Colonic mucosa (tissue), 4 donors: ENCODE measurements around the gene RAB28. TPM values are rescaled to one million over a fixed set of nuclear protein-coding genes. Genes with fewer than 3 reads are reported as not detected.
"Not testable (repeated sequence)": the region's sequence is repeated elsewhere in the genome, so short reads cannot be mapped to it uniquely, and the experiment has no call there.

ENCODE experiments used
- DNase-seq: peaks from one replicate; pipeline ENCODE4 v3.0.0-alpha.2; 2020
- H3K27ac ChIP-seq: fragments of 200-600 bp; one replicate; pipeline ENCODE4 v1.8.0; 2021
- H3K27me3 ChIP-seq: fragments of 200-600 bp; one replicate; pipeline ENCODE4 v1.8.0; 2021
- H3K36me3 ChIP-seq: fragments of 200-600 bp; one replicate; pipeline ENCODE4 v1.8.0; 2021
- H3K4me1 ChIP-seq: fragments of 200-600 bp; one replicate; pipeline ENCODE4 v1.8.0; 2021; ENCODE audit warnings: mild to moderate bottlenecking
- H3K4me3 ChIP-seq: fragments of 200-600 bp; one replicate; pipeline ENCODE4 v1.8.0; 2021
- H3K9ac ChIP-seq, 2 donors: one replicate each; pipeline ENCODE4 v1.7.0; 2013; ENCODE audit warnings: control low read depth in 2 of 2, low read depth in 2 of 2, low read length in 2 of 2
- H3K9me3 ChIP-seq: fragments of 200-600 bp; one replicate; pipeline ENCODE4 v1.8.0; 2021
- CTCF ChIP-seq: fragments of 200-600 bp; IDR thresholded peaks from one replicate; pipeline ENCODE4 v1.8.0; 2022; ENCODE audit warnings: antibody characterized with exemption, mild to moderate bottlenecking
- intact Hi-C: fragments of 100-400 bp; cut with DNase I; formaldehyde crosslinking; loops from one replicate; pipeline ENCODE4 v1.14.1; 2022
- total RNA-seq, 2 donors: library from RNA; stranded (reverse); fragmentation: NEBNext Ultra II Directional in 1 of 2; extraction: Animal tissue kit (Norgen Biotek cat#: 25700) in 1 of 2; gene quantifications; one replicate each; pipeline ENCODE4 v1.2.1, GENCODE V29; 2021
- donor health status: healthy.
- donor health status: DM: no; HTN: no; CAD: no.
- donor health status: DM: no; HTN: no; CAD: no.

RAB28 gene
- total RNA-seq, 2 donors from 2014 or later: 13.0 to 13.3 TPM

GRCh38 chr4:13427599-13428325 is 56.4 kb downstream of the RAB28 start:
- Histone ChIP-seq H3K36me3 (no peaks in the 10 kb centered on the region), H3K27ac (no peak overlapping the region), H3K4me3 (no peak overlapping the region), H3K4me1 (no peaks in the 10 kb centered on the region), H3K9ac (no peak overlapping the region), H3K27me3 (no peaks in the 10 kb centered on the region), H3K9me3 (no peaks in the 10 kb centered on the region)
- no peak for DNase-seq
- no peak for TF ChIP-seq CTCF
- intact Hi-C loops: no loop called here

- no peak overlapping the region for H3K4me3 ChIP-seq
- H3K4me1 ChIP-seq: no peaks in the 10 kb centered on the region
- H3K27me3 ChIP-seq: no peaks in the 10 kb centered on the region
- intact Hi-C loops: no loop called here
- H3K36me3 ChIP-seq: no peaks in the 10 kb centered on the region
- no peak for DNase-seq
- no peak overlapping the region for H3K9ac ChIP-seq
- no peaks in the 10 kb centered on the region for H3K9me3 ChIP-seq
- no peak overlapping the region for H3K27ac ChIP-seq
- no peak for TF ChIP-seq CTCF
These were observed 68.9 kb downstream of the RAB28 start for GRCh38 chr4:13415068-13415785.

- no peaks in the 10 kb centered on the region for H3K36me3 ChIP-seq
- no peak for TF ChIP-seq CTCF
These were observed 70.3 kb downstream of the RAB28 start for GRCh38 chr4:13413729-13414437.

GRCh38 chr4:13411942-13412341 is 72.2 kb downstream of the RAB28 start:
- no peaks in the 10 kb centered on the region for H3K4me1 ChIP-seq
- no peak overlapping the region for H3K4me3 ChIP-seq
- no peak overlapping the region for H3K27ac ChIP-seq
- H3K27me3 ChIP-seq: no peaks in the 10 kb centered on the region
- TF ChIP-seq CTCF: no peak
- H3K9ac ChIP-seq: no peak overlapping the region
- H3K36me3 ChIP-seq: no peaks in the 10 kb centered on the region
- DNase-seq: no peak
- no peaks in the 10 kb centered on the region for H3K9me3 ChIP-seq
- intact Hi-C loops: no loop called here

More at GRCh38 chr4:13413729-13414437, 70.3 kb downstream of the RAB28 start:
- no peaks in the 10 kb centered on the region for H3K9me3 ChIP-seq
- no peak overlapping the region for H3K9ac ChIP-seq
- H3K27me3 ChIP-seq: no peaks in the 10 kb centered on the region
- no peak for DNase-seq
- no peak overlapping the region for H3K4me3 ChIP-seq
- no peaks in the 10 kb centered on the region for H3K4me1 ChIP-seq
- intact Hi-C loops: no loop called here
- H3K27ac ChIP-seq: no peak overlapping the region

GRCh38 chr4:13409324-13409723 is 74.8 kb downstream of the RAB28 start:
- H3K4me3 ChIP-seq: no peak overlapping the region
- H3K27ac ChIP-seq: no peak overlapping the region
- H3K4me1 ChIP-seq: no peaks in the 10 kb centered on the region
- no peak for DNase-seq
- H3K9me3 ChIP-seq: no peaks in the 10 kb centered on the region
- no peak for TF ChIP-seq CTCF
- no peak overlapping the region for H3K9ac ChIP-seq
- H3K27me3 ChIP-seq: no peaks in the 10 kb centered on the region
- intact Hi-C loops: no loop called here
- H3K36me3 ChIP-seq: no peaks in the 10 kb centered on the region

GRCh38 chr4:13406156-13406555 is 78.0 kb downstream of the RAB28 start:
- not testable (repeated sequence) for H3K4me3 ChIP-seq

More at GRCh38 chr4:13406156-13406555, 78.0 kb downstream of the RAB28 start:
- H3K36me3 ChIP-seq, DNase-seq, H3K4me1 ChIP-seq, H3K9ac ChIP-seq, H3K27ac ChIP-seq, H3K9me3 ChIP-seq, H3K27me3 ChIP-seq, intact Hi-C loops: not testable (repeated sequence)
